GM12865 (cell line): ENCODE measurements around the gene C19orf85.
"Not testable (repeated sequence)": the region's sequence is repeated elsewhere in the genome, so short reads cannot be mapped to it uniquely, and the experiment has no call there.

Source experiments
- DNase-seq: peaks from one replicate; pipeline ENCODE4 v3.0.0; 2010; ENCODE audit warnings: low read depth
- H3K4me3 ChIP-seq: 2 replicates; pipeline ENCODE4 v1.5.1; 2011; ENCODE audit warnings: mild to moderate bottlenecking, low read depth, low read length, control low read depth
- TF ChIP-seq, protein P1 (sequence below): IDR thresholded peaks from 2 replicates; pipeline ENCODE4 v1.5.1; 2011; ENCODE audit warnings: low read length, control low read depth, low read depth, inconsistent platforms; ENCODE audit not compliant: insufficient read depth; ENCODE audit errors: missing control alignments

Gene C19orf85

DNA sequence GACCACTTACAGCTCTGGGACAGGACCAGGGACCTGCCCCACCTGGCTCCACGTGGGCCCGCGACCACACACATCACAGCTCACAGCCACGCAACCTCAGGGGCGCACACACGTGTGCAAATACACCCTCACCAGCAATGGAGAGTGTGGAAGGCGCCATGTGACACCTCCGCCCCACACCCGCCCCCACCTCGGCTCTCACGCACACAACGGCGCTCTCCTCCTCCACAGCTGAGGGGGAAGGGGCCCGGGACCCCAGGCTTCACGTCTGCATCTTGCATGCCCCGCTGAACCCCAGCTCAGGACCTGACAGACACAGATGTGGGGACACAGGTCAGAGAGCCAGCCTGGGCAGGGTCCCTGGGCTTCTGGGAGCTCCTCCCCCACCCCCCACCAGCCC lies 15.1 kb downstream of the C19orf85 start:
- TF ChIP-seq, protein P1, sequence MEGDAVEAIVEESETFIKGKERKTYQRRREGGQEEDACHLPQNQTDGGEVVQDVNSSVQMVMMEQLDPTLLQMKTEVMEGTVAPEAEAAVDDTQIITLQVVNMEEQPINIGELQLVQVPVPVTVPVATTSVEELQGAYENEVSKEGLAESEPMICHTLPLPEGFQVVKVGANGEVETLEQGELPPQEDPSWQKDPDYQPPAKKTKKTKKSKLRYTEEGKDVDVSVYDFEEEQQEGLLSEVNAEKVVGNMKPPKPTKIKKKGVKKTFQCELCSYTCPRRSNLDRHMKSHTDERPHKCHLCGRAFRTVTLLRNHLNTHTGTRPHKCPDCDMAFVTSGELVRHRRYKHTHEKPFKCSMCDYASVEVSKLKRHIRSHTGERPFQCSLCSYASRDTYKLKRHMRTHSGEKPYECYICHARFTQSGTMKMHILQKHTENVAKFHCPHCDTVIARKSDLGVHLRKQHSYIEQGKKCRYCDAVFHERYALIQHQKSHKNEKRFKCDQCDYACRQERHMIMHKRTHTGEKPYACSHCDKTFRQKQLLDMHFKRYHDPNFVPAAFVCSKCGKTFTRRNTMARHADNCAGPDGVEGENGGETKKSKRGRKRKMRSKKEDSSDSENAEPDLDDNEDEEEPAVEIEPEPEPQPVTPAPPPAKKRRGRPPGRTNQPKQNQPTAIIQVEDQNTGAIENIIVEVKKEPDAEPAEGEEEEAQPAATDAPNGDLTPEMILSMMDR: no peak
- no peak for DNase-seq

DNA sequence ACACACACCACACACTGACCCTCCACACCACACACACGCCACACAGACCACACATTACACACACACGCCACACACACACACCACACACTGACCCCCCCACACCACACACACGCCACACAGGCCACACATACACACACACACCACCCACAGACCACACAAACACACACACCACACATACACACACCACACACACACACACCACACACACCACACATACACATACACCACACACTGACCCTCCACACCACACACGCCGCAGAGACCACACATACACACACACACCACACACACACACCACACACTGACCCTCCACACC lies 16.4 kb downstream of the C19orf85 start:
- not testable (repeated sequence) for DNase-seq, H3K4me3 ChIP-seq

More for the DNA sequence above, 15.1 kb downstream of the C19orf85 start:
- H3K4me3 ChIP-seq: no peak overlapping the region

DNA sequence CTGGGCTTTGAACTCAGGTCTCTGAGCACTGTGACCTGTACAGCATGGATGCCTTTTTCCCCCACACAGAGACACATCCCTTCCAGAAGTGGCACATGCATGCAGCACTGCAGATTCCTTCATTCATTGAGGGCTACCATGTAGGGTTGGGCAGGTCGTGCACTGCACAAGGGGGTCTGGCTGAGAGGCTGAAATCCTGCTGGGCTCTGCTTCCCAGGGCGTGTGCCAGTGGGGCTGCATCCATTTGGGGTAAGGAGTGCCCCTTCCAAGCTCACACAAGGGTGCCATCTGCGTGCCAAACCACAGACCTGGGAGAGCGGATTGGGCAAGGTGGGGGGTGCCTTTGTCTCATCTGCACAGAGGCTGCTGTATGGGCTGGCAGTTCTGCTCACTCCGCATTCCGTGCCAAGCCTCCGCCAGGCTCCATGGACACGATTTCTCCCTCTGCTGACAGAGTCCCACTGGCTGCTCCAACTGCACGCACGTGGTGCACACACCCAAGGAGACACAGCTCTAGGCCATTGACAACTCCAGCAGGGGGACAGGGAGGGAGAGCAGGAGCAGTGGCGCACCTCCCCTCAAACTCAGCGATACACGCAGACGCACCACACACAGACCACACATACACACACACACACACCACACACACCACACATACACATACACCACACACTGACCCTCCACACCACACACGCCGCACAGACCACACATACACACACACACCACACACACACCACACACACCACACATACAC lies 17.0 kb downstream of the C19orf85 start:
- H3K4me3 ChIP-seq: no peak overlapping the region
- TF ChIP-seq, protein P1: no peak
- DNase-seq: no peak

DNA sequence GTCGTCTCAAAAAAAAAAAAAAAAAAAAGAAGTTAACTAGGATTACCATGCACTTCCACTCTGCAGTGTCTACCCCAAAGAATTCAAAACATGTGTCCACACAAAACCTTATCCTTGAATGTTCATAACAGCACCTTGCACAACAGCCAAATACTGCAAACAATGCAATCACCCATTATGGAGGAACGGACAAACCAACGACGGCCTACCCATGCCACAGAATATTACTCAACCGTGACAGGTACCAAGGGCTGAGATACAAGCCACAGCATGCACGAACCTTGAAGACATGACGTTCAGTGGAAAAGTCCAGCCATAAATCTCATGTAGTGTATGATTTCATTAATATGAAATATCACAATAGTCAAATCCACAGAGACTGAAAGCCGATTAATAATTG lies 18.5 kb downstream of the C19orf85 start:
- no peak overlapping the region for H3K4me3 ChIP-seq
- DNase-seq: no peak
- TF ChIP-seq, protein P1: no peak

DNA sequence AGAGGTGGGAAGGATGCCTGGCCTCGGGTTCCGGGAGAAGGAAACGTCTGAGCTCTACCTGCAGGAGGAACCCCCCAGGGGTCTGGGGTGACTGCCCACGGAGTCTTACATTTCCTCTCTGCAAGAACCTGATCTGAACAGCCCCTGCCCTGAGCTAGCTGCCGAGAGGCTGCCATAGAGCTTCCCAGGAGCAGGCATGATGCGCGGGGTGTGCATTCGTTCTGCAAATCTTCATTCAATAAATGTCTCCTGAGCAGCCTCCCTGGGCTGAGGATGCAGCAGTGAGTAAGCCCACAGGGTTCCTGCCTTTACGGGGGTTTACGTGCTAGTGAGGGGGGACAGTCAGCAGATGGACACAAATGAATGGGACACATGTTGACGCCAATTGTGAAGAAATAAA lies 19.9 kb downstream of the C19orf85 start:
- no peak for DNase-seq
- H3K4me3 ChIP-seq: no peak overlapping the region
- TF ChIP-seq, protein P1: no peak

DNA sequence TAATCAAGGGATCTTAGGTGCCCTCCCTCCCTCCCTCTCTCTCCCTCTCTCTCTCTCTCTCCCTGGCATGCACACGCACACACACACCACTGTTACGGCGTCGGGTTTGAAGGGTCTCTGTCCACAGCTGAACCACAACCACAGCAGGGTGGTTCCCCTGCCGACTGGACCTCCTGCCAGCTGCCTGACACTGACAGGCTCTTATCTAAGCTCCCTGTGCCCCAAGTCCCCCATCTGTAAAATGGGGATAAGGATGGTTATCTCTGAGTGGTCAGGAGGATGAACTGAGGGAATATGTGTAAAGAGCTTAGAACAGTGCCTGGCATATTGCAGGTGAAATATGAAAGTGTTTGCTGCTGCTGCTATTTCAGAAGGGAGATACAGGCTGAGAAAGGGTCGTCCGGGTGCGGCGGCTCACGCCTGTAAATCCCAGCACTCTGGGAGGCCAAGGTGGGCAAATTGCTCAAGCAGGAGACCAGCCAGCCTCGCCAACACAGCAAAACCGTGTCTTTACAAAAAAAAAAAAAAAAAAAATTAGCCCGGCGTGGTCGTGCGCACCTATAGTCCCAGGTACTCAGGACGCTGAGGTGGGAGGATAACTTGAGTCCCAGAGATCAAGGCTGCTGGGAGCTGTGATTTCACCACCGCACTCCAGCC lies 20.6 kb downstream of the C19orf85 start:
- TF ChIP-seq, protein P1: no peak
- DNase-seq: no peak
- H3K4me3 ChIP-seq: no peak overlapping the region

DNA sequence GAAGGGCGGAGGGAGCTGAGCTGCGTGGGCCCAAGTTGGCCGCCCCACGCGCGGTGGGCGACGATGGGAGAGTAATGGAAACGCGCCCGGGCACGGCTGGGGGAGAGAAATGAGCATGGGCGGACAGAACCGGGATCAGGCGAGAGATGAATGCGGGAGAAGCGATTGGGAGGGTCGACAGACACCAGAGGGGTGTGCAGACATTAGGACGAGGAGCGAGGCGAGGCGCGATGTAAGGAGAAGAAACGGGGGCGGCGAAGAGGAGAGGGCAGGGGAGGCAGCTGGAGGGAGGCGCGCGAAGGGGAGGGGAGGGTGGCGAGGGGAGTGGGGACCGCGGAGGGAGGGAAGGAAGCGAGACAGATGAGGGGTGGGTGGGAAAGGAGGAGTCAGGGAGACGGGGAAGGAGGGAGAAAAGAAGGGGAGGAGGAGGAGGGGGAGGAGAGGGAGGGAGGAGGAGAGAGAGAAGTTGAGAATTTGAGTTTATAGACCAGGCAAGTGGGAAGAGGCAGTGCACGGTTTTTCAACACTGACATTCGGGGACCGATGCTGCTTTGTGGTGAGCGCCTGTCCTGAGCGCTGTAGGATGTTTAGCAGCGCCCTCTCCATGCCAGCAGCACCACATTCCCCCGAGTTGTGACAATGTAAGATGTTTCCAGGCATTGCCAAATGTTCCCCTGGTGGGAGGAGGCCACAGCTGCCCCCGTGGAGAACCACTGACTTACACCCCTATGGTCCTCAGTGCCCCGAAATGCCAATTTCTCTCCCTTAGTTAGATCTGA lies 21.3 kb downstream of the C19orf85 start, which contains the start of gene SHISA7:
Gene SHISA7, minus strand, starts transcription at position 256 of the 779 bp plus-strand sequence. CDS start 437 bp downstream, outside the sequence.
- no peak for DNase-seq
- TF ChIP-seq, protein P1: no peak
- no peak within 1 kb of the TSS for H3K4me3 ChIP-seq
